ENCODE data around the gene SBDS.

SBDS gene

GRCh38 chr7:66948480-66949109, 46.8 kb downstream of the SBDS start:
- in situ Hi-C loops (cut with MboI; ENCODE audit: low sequenced_read_pairs), result no loop called here

GRCh38 chr7:66946545-66946944, 48.8 kb downstream of the SBDS start:
- in situ Hi-C loops (cut with MboI; ENCODE audit: low sequenced_read_pairs), result no loop called here

GRCh38 chr7:66939325-66939724, 56.1 kb downstream of the SBDS start:
- in situ Hi-C loops (cut with MboI; ENCODE audit: low sequenced_read_pairs), result no loop called here

- in situ Hi-C loops (cut with MboI; ENCODE audit: low sequenced_read_pairs), result no loop called here
Measured at GRCh38 chr7:66937940-66938339, 57.4 kb downstream of the SBDS start.

All from HL-60/S4 (cell line).